HG03558 (cell line): Measurements from ENCODE around the gene PTPRN2.
"Not testable (repeated sequence)": the region's sequence is repeated elsewhere in the genome, so short reads cannot be mapped to it uniquely, and the experiment has no call there.

ENCODE experiments used
- ATAC-seq: cut with Tn5 transposase; IDR thresholded peaks from one replicate; pipeline ENCODE4 v1.9.1; 2021; ENCODE audit warnings: moderate number of reproducible peaks; ENCODE audit not compliant: unreplicated experiment; ENCODE audit errors: extremely low read depth

PTPRN2 gene

DNA sequence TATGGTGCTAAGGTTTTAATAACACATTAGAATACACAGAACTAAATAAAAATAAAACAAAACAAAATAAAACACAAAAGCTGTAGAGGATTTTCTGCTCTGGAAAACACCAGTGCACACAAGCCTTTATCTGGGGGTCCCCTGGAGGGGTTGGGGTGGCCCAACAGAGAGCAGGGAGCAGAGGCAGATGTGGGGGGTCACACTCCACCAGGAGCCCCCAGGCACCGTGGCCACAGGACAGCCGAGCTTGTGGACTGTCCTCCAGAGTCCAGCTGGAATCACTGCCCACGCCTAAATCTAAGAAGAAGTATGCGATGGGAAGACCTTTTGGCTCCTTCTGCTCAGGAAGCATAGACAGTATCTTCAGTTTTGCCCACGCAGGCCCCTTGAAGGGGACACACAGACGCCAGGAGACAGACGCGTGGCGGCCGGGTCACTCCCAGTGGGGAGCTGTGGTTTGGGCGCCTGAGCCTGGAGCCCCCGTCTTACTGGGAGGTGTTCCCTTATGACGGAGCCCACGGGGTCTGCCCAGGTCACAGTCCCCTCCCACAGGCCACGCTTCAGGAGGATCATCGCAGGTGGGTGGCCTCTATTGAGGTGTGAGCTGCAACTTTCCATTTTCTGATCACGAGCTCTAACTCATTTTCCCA lies 595.0 kb downstream of the PTPRN2 start:
- ATAC-seq = no peak

DNA sequence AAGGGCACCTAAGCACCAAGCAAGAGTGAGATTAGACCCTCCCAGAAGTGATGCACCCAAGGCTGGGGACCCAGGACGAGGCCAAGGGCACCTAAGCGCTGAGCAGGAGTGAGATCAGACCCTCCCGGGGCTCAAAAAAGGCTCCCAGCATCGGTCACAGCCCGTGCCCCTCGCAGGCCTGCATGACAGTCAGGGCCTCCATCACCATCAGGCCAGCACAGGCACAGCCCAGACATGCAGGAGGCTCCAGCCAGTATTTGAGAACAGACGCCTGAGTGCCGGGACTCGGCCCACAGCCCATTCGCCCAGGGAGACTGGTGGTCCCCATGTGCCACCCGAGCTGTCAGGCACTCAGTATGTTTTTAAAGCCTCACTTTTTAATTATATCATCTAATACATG lies 595.9 kb downstream of the PTPRN2 start:
- no peak for ATAC-seq

DNA sequence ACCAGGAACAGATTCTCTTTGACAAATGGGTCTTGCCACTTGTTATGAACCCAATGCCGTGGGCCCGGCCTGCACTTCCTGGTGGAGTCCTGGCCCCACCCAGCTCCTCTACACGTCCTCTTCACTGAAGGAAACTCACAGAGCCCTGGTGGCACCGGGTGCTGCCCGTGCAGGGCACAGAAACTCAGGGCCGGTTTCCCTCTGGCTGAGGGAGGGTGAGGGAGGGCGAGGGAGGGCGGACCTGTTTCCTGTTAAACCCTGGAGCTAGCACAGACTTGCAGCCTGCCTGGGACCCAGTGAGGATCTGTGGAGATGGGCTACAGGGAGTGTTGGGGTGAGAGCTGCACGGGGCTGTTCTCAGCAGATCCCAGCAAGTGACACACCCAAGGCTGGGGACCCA lies 596.3 kb downstream of the PTPRN2 start:
- no peak for ATAC-seq

DNA sequence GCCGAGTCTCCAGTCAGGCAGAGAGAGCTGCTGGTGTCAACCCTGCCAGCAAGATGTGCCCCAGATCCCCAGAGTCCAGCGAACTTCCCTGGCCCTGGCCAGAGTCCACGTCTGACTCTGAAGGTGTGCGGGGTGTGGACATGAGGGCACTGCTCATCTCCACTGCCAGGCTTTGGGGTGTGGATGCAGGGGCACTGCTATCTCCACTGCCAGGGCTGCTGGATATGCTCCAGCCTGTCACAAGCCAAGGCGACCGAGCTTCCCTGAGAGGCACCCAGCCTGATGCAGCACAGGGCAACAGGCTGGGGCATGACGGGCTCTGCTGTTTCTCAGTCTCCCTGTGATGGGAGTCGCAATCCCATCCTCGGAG lies 596.8 kb downstream of the PTPRN2 start:
- ATAC-seq = no peak

DNA sequence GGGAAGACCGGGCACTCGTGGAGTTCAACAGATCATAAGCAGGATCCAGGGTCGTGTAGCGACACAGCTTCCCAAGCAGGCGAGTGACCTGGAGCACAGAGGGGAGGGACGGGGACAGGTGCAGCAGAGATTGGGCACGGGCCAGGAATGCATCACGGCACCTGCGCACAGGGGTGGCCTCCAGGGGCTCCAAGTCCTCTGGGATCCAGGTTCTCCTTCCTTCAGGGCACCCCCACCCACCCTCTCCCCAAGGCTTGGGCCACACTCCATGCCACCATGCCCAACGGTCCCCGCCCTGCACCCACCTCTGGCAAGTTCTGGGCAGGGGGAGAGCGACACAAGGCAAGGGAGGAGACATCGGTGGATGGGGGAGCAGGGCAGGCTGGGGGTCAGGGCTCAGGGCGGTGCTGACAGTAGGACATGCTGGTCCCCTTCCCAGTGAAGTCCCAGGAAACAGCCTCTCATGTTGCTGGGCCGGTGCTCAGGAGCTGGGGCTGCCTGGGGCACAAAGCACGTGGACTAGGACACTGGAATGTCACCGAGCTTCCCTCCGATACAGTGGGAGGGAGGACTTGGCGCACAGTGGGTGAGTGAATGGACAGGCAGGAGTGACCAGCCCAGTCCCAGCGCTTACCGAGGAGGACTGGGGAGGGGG lies 597.3 kb downstream of the PTPRN2 start:
- ATAC-seq = no peak

DNA sequence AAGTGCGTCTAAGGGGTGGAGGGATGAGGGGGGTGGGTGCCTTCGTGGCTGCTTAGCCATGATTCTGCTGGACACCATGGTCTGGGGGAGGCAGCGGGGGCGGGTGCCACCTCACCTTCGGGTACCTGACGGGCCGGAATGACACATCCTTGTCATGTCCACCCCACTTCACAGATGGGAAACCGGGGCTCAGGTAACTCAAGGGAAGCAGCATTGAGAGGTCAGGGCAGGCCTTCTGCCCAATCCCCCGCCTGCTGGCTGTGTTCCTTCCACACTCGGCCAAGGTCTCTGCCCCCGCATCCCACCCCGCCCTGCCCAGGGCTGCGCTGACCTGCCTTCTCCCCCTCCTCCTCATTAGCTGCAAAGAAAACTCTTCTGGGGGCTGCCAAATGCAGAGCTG lies 598.0 kb downstream of the PTPRN2 start:
- no peak for ATAC-seq

DNA sequence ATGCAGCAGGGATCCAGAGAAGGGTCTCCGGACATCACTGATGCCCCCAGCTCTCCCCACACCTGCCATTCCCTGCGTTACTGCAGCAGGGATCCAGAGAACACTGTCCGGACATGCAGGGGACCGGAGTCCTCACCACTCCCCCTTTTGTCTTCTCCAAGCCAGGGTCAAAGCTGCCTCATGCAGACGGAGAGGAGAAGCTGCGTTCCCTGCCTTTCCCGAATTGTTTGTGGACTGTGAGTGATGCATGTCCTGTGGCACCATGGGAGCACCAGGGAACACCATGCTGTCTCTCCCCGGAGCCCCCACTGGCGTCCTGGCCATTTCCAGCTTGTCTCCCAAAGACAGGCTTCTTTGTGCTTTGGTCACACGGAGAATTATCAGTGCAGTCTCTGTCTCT lies 599.7 kb downstream of the PTPRN2 start:
- no peak for ATAC-seq

DNA sequence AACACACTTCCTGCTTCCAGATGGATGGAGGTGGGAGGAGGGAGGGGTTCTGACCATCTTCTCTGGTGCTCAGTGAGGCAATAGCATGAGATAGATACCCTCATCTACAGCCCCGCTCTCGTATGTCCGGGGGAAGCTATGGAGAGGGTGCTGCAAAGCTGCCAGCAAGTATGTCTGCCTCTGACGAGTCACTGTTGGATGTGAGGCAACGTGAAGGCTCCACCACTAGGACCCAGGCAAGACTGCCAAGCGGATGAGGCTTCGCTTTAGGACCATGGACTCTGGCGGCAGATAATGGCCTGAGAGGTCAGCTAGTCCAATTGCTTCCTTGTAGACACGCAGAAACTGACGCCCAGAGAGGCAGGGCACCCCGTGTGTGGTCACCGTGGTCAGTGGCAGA lies 601.6 kb downstream of the PTPRN2 start:
- no peak for ATAC-seq

DNA sequence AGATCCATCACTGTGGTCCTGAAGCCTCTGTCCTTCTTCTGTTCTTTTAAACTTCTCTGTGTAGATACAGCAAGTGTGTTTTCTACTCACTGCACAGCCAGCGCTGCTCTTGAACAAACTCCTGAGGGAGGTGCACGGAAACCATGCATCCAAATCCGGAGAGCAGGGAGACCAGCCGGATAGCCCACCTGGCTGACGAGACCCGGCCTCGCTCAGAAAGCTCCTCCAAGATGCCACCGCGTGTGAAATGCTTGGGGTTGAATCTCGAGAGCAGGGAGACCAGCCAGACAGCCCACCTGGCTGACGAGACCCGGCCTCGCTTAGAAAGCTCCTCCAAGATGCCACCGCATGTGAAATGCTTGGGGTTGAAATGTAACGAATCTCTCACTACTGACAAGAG lies 602.0 kb downstream of the PTPRN2 start:
- ATAC-seq = no peak

DNA sequence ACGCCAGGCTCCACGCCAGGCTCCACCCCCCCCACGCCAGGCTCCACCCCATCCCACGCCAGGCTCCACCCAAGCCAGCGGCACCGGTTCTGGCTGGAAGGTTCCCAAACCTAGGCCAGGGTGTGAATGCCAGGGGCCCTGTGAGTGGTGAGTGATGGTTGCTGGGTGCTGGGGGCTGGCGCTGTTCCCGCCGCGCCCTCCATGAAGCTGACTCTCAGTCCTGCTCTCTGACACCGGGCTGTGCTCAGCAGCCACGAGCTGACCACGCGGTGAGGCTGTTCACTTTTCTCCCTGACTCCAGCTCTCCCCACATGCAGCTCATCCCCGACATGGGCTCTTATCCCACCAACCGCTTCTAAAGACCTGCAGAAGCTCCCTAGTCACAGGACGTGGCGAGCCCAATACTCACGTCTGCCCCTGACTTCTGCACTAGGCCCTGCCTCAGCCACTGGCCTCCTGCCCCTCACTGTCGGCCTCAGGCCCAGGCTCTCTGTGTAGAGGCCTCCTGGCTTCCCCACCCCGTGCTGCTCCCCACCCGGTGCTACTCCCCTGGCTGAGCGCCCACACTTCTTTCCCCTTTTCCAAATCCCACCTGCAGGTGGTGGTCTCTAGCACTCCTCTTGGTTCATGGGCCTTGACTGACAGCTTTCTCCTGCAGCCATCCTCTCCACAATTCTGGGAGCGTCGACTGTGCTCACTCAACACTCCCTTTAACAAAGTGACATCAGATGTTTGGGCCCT lies 603.0 kb downstream of the PTPRN2 start:
- no peak for ATAC-seq

DNA sequence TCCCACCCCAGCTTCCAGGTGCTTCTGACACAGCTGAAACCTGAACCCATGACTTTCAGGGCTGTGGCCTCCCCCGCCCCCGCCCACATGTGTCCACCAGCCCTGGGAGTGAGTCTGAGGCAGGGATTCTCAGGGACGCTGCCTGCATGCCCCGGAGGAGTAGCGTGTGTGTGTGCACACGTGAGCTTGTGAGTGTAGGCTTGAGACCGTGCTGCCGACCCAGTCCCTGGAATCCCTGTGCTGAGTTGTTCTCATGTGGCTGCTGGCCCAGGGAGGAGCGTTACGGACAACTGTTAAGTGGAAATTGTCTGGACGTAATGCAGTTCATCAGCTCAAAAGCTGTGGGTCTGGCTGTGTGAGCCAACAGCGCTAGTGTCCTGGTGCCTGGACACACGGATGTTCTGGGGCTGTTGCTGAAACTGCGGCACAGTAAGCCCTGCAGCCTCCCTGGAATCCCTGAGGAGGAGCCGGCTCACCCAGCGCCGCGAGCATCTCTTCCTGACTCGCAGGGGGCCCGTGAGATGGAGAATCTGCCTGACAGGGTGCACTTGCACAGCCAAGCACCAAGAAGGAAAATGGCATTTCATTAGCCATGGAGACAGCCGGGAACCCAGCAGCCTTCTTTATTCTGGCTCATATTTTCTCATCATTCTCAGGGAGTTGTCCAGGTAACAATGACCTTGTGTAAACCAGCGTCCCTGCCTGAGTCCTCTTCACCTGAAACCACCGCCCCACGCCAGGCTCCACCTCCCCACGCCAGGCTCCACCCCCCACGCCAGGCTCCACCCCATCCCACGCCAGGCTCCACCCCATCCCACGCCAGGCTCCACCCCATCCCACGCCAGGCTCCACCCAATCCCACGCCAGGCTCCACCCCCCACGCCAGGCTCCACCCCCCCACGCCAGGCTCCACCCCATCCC lies 603.9 kb downstream of the PTPRN2 start:
- no peak for ATAC-seq

DNA sequence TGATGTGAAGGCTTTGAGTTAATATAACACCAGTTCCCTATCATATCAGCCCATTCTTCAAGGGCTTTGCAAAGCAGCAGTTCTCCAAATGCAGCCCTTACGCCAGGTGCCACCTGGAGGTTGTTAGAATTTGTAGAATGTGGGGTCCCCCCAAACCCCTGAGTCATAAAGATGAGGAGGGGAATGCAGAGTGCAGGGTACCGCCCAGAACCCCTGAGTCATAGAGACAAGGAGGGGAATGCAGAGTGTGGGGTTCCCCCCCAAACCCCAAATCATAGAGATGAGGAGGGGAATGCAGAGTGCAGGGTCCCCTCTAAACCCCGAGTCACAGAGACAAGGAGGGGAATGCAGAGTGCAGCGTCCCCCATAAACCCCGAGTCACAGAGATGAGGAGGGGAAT lies 605.8 kb downstream of the PTPRN2 start:
- ATAC-seq = no peak

DNA sequence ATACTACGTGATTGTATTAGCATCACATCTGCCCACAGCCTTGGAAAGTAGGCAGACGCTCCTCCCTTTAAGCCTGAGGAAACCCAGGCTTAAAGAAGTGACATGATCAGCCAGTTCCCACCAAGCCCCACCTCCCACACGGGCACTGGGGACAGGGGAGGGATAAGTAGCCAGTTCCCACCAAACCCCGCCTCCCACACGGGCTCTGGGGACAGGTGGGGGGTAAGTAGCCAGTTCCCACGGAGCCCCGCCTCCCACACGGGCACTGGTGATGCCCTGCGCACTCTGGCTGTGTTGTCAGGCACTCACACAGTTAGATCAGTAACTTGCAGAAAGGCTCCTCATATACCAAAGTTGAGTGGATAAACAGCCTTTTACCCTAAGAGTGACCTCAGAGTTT lies 606.8 kb downstream of the PTPRN2 start:
- ATAC-seq = no peak

DNA sequence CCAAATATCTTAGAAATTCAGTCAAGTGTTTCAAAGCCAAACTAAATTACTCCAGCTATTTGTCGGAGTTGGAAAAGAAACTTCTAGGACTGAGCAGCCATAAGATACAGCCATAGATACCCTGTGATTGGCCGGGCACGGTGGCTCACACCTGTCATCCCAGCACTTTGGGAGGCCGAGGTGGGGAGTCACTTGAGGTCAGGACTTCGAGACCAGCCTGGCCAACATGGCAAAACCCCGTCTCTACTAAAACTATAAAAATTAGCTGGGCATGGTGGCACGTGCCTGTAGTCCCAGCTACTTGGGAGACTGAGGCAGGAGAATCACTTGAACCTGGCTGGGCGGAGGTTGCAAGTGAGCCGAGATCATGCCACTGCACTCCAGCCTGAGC lies 607.3 kb downstream of the PTPRN2 start:
- not testable (repeated sequence) for ATAC-seq

DNA sequence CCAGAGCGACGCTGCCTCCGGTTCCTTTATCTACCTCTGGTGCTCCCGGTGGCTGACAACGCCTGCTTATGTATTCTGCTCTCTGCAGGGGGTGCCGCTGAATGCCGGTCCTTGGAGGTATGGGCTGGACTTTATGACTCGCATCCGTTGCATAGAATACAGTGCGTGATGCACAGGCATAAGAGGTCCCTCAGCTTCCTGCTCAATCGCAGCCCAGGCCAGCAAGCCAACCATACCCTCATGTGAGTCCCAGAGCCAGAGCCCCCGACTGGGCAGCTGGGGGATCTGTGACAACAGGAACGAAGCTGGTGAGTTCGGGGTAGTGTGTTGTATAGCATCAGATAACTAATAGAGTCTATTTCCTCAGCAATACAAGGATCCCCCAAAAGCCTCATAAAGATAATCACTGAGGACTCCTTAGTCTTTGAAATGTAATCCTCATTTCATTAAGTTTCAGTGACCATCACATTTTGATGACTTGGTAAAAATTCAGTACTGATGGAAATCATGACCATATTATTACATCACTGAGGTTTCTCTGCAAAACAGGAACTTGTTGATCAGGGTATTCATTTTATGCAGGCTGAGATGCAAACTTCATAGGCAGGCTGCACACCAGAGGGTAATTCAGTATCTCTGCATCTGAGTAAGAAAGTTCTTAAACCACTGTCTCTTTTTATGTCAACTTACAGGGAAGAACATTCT lies 607.8 kb downstream of the PTPRN2 start:
- ATAC-seq = no peak

DNA sequence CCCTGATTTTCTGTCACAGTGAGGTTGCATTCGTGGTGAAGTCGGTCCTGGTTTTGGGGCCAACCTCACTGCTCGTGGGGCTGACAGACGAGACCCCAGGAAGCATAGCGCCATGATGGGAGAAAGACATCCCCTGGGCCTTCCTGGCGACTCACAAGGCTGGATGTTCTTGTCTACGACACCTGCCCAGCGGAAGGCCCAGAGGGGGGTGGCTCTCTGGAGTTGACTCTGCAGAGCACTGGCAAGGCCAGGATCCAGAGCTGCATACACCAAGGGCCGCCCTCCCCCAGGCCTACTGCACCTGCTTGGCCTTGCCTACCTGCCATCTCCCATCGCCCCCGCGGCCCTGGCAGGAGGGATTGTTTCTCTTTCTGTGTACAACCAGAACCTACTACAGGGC lies 608.9 kb downstream of the PTPRN2 start:
- no peak for ATAC-seq

DNA sequence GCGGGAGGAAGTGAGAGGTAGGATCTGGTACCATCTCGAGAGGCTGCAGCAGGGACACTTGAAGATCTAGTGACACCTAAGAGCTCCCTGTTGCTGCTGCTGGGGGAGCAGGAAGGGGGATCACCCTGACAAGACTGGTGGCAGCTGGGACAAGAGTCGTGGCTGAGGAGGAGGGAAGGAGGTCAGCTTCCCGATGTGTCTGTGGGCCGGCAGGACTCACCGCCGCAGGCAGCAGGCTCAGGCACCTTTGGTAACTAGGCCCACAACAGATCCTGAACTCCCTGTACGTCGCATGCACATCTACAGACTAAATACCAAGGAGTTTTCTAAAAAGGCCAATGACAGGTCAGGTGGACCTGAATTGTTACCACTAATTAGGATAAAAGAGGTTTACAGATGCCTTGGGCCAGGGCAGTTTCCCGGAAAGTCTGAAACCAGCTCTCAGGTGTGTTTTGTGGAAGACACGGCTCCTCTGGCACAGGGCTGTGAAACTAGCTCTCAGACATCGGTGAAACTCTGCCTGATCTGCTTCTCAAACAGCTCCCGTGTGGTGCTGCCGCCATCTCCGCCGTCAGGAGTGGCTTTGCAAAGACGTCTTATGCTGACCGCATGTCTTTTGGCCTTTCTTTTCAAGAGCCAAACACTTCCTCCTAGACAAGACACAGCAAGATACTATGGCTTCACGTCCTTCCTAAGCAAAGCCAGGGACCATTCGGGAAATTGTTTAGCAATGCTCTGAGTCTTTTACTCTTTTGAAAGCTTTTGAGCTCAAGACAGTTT lies 609.7 kb downstream of the PTPRN2 start:
- no peak for ATAC-seq

DNA sequence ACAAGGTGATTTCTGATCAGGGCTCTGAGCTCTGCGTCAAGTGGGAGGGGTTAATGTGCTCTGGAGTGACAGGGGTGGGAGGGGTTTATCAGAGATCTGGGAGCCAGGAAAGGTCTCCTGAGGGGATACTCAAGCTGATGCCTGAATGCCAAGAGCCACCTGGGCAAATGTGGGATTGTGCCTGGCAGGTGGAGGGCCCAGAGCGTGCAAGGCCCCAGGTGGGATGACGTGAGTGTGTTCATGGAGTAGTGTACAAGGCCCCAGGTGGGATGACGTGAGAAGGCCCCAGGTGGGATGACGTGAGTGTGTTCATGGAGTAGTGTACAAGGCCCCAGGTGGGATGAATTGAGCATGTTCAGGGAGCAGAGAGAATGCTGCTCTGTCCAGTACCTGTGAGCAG lies 610.3 kb downstream of the PTPRN2 start:
- no peak for ATAC-seq

DNA sequence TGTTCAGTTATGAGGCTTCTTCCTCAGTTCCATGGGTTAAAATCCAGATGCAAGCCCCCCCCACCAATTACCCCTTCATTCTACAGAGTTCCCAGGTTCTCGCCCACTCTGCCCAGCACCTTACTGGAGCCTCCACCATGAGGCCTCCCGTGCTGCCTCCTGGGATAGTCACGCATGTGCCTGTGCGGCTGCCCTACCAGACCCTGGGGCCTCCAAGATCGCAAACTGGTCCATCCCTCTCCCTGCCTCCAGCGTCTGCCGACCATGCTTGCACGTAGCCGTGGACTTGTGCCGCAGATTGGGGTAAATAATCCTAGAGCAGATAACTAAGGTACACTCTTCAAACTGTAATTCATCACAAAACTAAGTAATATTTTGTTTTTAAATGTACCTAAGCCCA lies 611.2 kb downstream of the PTPRN2 start:
- no peak for ATAC-seq
